ENCODE data around the gene LMF1.

The LMF1 gene

GRCh38 chr16:915546-915945 is 55.2 kb downstream of the LMF1 start:
- no peak for ATAC-seq
- peaks cover 31% of the 10 kb centered on the region for H3K36me3 Mint-ChIP-seq

GRCh38 chr16:914440-914839 is 56.3 kb downstream of the LMF1 start:
- Mint-ChIP-seq H3K4me1 (no peaks in the 10 kb centered on the region), H3K27me3 (no peaks in the 10 kb centered on the region), H3K4me3 (no peak overlapping the region), H3K27ac (no peak overlapping the region), H3K36me3 (peaks cover 35% of the 10 kb centered on the region), H3K9me3 (no peaks in the 10 kb centered on the region)
- peak; percentile 68 for ATAC-seq

More at GRCh38 chr16:915546-915945, 55.2 kb downstream of the LMF1 start:
- H3K27me3 Mint-ChIP-seq, result no peaks in the 10 kb centered on the region
- H3K27ac Mint-ChIP-seq, result no peak overlapping the region
- no peaks in the 10 kb centered on the region for H3K9me3 Mint-ChIP-seq
- H3K4me3 Mint-ChIP-seq, result no peak overlapping the region
- H3K4me1 Mint-ChIP-seq, result peaks cover 7% of the 10 kb centered on the region

GRCh38 chr16:913817-914439 is 56.9 kb downstream of the LMF1 start:
- H3K27me3 Mint-ChIP-seq, result no peaks in the 10 kb centered on the region
- H3K9me3 Mint-ChIP-seq, result no peaks in the 10 kb centered on the region
- no peaks in the 10 kb centered on the region for H3K4me1 Mint-ChIP-seq
- H3K27ac Mint-ChIP-seq, result no peak overlapping the region
- ATAC-seq, result peak; percentile 50
- H3K36me3 Mint-ChIP-seq, result peaks cover 40% of the 10 kb centered on the region
- H3K4me3 Mint-ChIP-seq, result no peak overlapping the region

GRCh38 chr16:912684-913613 is 57.8 kb downstream of the LMF1 start:
- no peaks in the 10 kb centered on the region for H3K27me3 Mint-ChIP-seq
- H3K4me1 Mint-ChIP-seq, result peaks cover under 1% of the 10 kb centered on the region
- H3K4me3 Mint-ChIP-seq, result no peak overlapping the region
- no peak overlapping the region for H3K27ac Mint-ChIP-seq
- no peak for ATAC-seq
- peaks cover 44% of the 10 kb centered on the region for H3K36me3 Mint-ChIP-seq
- no peaks in the 10 kb centered on the region for H3K9me3 Mint-ChIP-seq

- Mint-ChIP-seq H3K4me3 (no peak overlapping the region), H3K36me3 (peaks cover 51% of the 10 kb centered on the region), H3K9me3 (no peaks in the 10 kb centered on the region), H3K4me1 (peaks cover 7% of the 10 kb centered on the region), H3K27ac (no peak overlapping the region), H3K27me3 (no peaks in the 10 kb centered on the region)
- no peak for ATAC-seq
These were observed 58.5 kb downstream of the LMF1 start for GRCh38 chr16:912322-912683.

- Mint-ChIP-seq H3K9me3 (no peaks in the 10 kb centered on the region), H3K27ac (no peak overlapping the region), H3K4me1 (peaks cover 7% of the 10 kb centered on the region), H3K36me3 (peaks cover 55% of the 10 kb centered on the region), H3K27me3 (no peaks in the 10 kb centered on the region), H3K4me3 (no peak overlapping the region)
- ATAC-seq, result no peak
These were observed 59.0 kb downstream of the LMF1 start for GRCh38 chr16:911604-912321.

GRCh38 chr16:911101-911500 is 59.7 kb downstream of the LMF1 start:
- H3K4me1 Mint-ChIP-seq, result peaks cover 7% of the 10 kb centered on the region

GRCh38 chr16:910181-910580 is 60.6 kb downstream of the LMF1 start:
- Mint-ChIP-seq H3K27ac (no peak overlapping the region), H3K36me3 (peaks cover 64% of the 10 kb centered on the region), H3K4me1 (peaks cover 7% of the 10 kb centered on the region), H3K27me3 (no peaks in the 10 kb centered on the region), H3K4me3 (no peak overlapping the region), H3K9me3 (no peaks in the 10 kb centered on the region)
- ATAC-seq, result no peak

More at GRCh38 chr16:911101-911500, 59.7 kb downstream of the LMF1 start:
- Mint-ChIP-seq H3K27ac (no peak overlapping the region), H3K9me3 (no peaks in the 10 kb centered on the region), H3K4me3 (no peak overlapping the region), H3K36me3 (peaks cover 62% of the 10 kb centered on the region), H3K27me3 (no peaks in the 10 kb centered on the region)
- no peak for ATAC-seq

GRCh38 chr16:909281-910000 is 61.3 kb downstream of the LMF1 start:
- Mint-ChIP-seq H3K9me3 (no peaks in the 10 kb centered on the region), H3K27me3 (no peaks in the 10 kb centered on the region), H3K27ac (no peak overlapping the region), H3K36me3 (peaks cover 67% of the 10 kb centered on the region), H3K4me3 (no peak overlapping the region), H3K4me1 (peaks cover 7% of the 10 kb centered on the region)
- no peak for ATAC-seq

GRCh38 chr16:908526-909155 is 62.1 kb downstream of the LMF1 start:
- Mint-ChIP-seq H3K4me3 (no peak overlapping the region), H3K36me3 (peaks cover 64% of the 10 kb centered on the region), H3K9me3 (no peaks in the 10 kb centered on the region), H3K4me1 (peaks cover 7% of the 10 kb centered on the region), H3K27me3 (no peaks in the 10 kb centered on the region), H3K27ac (no peak overlapping the region)
- ATAC-seq, result no peak

GRCh38 chr16:907842-908241 is 62.9 kb downstream of the LMF1 start:
- peaks cover 57% of the 10 kb centered on the region for H3K36me3 Mint-ChIP-seq
- no peak overlapping the region for H3K4me3 Mint-ChIP-seq
- ATAC-seq, result no peak
- no peaks in the 10 kb centered on the region for H3K9me3 Mint-ChIP-seq
- H3K27ac Mint-ChIP-seq, result no peak overlapping the region
- H3K4me1 Mint-ChIP-seq, result peaks cover 7% of the 10 kb centered on the region
- H3K27me3 Mint-ChIP-seq, result no peaks in the 10 kb centered on the region

- no peaks in the 10 kb centered on the region for H3K27me3 Mint-ChIP-seq
- no peak overlapping the region for H3K27ac Mint-ChIP-seq
- peaks cover 57% of the 10 kb centered on the region for H3K36me3 Mint-ChIP-seq
- no peaks in the 10 kb centered on the region for H3K9me3 Mint-ChIP-seq
- no peak overlapping the region for H3K4me3 Mint-ChIP-seq
- peaks cover 7% of the 10 kb centered on the region for H3K4me1 Mint-ChIP-seq
- ATAC-seq, result peak; percentile 81
These were observed 63.4 kb downstream of the LMF1 start for GRCh38 chr16:907361-907760.

- H3K27me3 Mint-ChIP-seq, result no peaks in the 10 kb centered on the region
- H3K4me3 Mint-ChIP-seq, result no peak overlapping the region
- H3K36me3 Mint-ChIP-seq, result peaks cover 53% of the 10 kb centered on the region
- H3K27ac Mint-ChIP-seq, result no peak overlapping the region
- no peak for ATAC-seq
- H3K4me1 Mint-ChIP-seq, result peaks cover 7% of the 10 kb centered on the region
- no peaks in the 10 kb centered on the region for H3K9me3 Mint-ChIP-seq
These were observed 64.5 kb downstream of the LMF1 start for GRCh38 chr16:906296-906695.

- no peaks in the 10 kb centered on the region for H3K27me3 Mint-ChIP-seq
- no peak for ATAC-seq
- H3K4me3 Mint-ChIP-seq, result no peak overlapping the region
- H3K36me3 Mint-ChIP-seq, result peaks cover 35% of the 10 kb centered on the region
- H3K27ac Mint-ChIP-seq, result no peak overlapping the region
- no peaks in the 10 kb centered on the region for H3K4me1 Mint-ChIP-seq
- no peaks in the 10 kb centered on the region for H3K9me3 Mint-ChIP-seq
These were observed 68.8 kb downstream of the LMF1 start for GRCh38 chr16:901715-902601.
